Measurements from ENCODE around the gene MATN4.

The MATN4 gene

DNA sequence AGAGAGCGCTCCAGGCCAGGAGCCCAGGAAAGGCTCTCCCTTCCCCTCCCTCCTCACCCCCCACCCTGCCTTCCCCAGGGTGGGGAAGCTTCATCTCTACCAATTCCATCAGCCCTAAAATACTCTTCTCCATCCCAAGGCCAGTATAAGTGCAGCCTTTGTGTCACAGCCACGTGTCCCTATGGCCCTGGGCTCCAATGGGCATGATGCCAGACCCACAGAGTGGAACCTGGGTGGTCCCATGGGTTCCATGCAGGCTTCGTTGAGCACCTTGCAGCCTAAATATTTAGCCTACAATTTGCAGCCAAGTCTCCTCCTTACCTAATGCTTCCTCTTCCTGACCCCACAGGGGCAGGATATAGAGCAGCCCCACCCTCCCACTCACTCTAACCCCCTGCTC is 976 bp upstream of the MATN4 start:
- H3K4me2 ChIP-seq (ENCODE audit: low read length) = no peak overlapping the region
- no peaks in the 10 kb centered on the region for H3K9me3 ChIP-seq (ENCODE audit: control insufficient read depth, insufficient read depth, low read length)
- no peaks in the 10 kb centered on the region for H3K36me3 ChIP-seq (ENCODE audit: control insufficient read depth, low read length)
- no peaks in the 10 kb centered on the region for H3K9me2 ChIP-seq (replicated peaks; ENCODE audit: control insufficient read depth, low read length)
- no peak overlapping the region for H3K27ac ChIP-seq (ENCODE audit: low read depth, low read length)
- H3K4me3 ChIP-seq (ENCODE audit: low read length) = no peak overlapping the region
- no peak for TF ChIP-seq EZH2phosphoT487 (IDR thresholded peaks at IDR 0.05; ENCODE audit: borderline replicate concordance, low read length)
- TF ChIP-seq, protein P1, sequence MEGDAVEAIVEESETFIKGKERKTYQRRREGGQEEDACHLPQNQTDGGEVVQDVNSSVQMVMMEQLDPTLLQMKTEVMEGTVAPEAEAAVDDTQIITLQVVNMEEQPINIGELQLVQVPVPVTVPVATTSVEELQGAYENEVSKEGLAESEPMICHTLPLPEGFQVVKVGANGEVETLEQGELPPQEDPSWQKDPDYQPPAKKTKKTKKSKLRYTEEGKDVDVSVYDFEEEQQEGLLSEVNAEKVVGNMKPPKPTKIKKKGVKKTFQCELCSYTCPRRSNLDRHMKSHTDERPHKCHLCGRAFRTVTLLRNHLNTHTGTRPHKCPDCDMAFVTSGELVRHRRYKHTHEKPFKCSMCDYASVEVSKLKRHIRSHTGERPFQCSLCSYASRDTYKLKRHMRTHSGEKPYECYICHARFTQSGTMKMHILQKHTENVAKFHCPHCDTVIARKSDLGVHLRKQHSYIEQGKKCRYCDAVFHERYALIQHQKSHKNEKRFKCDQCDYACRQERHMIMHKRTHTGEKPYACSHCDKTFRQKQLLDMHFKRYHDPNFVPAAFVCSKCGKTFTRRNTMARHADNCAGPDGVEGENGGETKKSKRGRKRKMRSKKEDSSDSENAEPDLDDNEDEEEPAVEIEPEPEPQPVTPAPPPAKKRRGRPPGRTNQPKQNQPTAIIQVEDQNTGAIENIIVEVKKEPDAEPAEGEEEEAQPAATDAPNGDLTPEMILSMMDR (IDR thresholded peaks at IDR 0.05; ENCODE audit: low read depth, low read length, poor library complexity, severe bottlenecking) = no peak
- no peaks in the 10 kb centered on the region for H3K79me2 ChIP-seq (ENCODE audit: control insufficient read depth, low read length)
- H3K27me3 ChIP-seq (ENCODE audit: control insufficient read depth, low read length) = peaks cover 15% of the 10 kb centered on the region
- no peaks in the 10 kb centered on the region for H3K4me1 ChIP-seq (ENCODE audit: control insufficient read depth, low read length)
- H4K20me1 ChIP-seq (ENCODE audit: control insufficient read depth, insufficient read depth, low read depth, low read length) = no peaks in the 10 kb centered on the region
- no peaks in the 10 kb centered on the region for H3F3A ChIP-seq (ENCODE audit: control insufficient read depth, insufficient read depth)

DNA sequence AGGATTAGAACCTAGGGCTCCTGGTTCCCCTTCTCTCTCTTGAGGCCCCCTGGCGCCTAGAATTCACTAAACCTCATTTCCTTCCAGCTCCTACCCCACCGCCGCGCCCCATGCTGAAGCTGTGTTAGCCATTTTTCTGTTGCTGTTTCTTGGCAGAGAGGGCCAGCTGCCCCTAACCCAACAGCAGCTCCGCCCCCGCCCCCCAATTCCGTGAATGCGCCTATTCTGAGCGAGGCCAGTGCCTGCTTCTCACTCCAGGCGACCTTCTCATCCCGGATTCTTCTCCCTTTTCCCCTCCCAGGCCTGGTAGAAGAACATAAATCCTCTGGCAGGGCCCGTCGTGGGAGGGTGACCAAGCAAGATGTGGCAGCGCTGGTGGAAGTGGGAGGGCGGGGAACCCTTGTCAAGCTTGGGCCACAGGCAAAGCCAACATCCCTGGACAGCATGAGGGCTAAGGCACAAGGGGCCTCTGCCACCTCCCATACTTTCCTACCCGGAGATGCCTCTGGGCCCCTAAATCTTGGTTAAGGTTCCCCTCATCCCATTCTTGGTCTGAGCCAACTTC is 941 bp downstream of the MATN4 start:
- Histone ChIP-seq H3F3A (ENCODE audit: control insufficient read depth, insufficient read depth) (no peaks in the 10 kb centered on the region), H3K79me2 (ENCODE audit: control insufficient read depth, low read length) (no peaks in the 10 kb centered on the region), H3K9me2 (replicated peaks; ENCODE audit: control insufficient read depth, low read length) (no peaks in the 10 kb centered on the region), H4K20me1 (ENCODE audit: control insufficient read depth, insufficient read depth, low read depth, low read length) (no peaks in the 10 kb centered on the region), H3K36me3 (ENCODE audit: control insufficient read depth, low read length) (no peaks in the 10 kb centered on the region), H3K27ac (ENCODE audit: low read depth, low read length) (no peak overlapping the region), H3K27me3 (ENCODE audit: control insufficient read depth, low read length) (peaks cover 13% of the 10 kb centered on the region), H3K4me3 (ENCODE audit: low read length) (no peak overlapping the region), H3K4me2 (ENCODE audit: low read length) (no peak overlapping the region), H3K4me1 (ENCODE audit: control insufficient read depth, low read length) (no peaks in the 10 kb centered on the region), H3K9me3 (ENCODE audit: control insufficient read depth, insufficient read depth, low read length) (no peaks in the 10 kb centered on the region)
- TF ChIP-seq EZH2phosphoT487 (IDR thresholded peaks at IDR 0.05; ENCODE audit: borderline replicate concordance, low read length) = no peak
- TF ChIP-seq, protein P1 (IDR thresholded peaks at IDR 0.05; ENCODE audit: low read depth, low read length, poor library complexity, severe bottlenecking) = no peak

DNA sequence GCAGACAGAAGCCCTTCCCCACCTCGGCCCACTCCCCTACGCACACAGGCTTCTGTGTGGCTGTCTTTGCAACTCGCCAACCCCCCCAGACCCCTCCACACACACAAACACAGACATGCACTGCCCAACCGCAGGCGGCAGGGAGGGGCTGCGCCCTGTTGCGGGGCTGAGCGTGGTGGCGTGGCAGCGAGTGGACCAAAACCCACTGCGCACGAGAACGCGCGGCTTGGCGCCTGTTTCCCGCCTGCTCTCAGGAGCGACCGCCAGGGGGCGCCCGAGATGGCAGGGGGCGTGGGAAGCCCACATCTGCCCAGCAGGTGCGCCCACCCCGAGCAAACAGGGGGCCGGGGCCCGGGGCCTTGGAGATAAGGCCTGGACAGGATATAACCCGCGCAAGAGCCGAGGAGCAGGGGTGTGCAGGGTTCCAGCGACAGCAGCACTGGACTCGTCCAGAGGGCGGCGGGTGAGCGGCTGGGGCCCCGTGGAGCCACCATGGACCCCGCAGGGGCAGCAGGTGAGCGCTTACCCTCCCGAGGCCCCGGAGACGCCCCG is 1.6 kb downstream of the MATN4 start, which contains the start of gene RBPJL:
Gene RBPJL (plus strand): TSS at position 410 of the 552 bp plus-strand sequence. CDS start 83 bp downstream, at position 493.
- Histone ChIP-seq H3K27me3 (ENCODE audit: control insufficient read depth, low read length) (peaks cover 8% of the 10 kb centered on the region), H4K20me1 (ENCODE audit: control insufficient read depth, insufficient read depth, low read depth, low read length) (no peaks in the 10 kb centered on the region), H3K4me1 (ENCODE audit: control insufficient read depth, low read length) (no peaks in the 10 kb centered on the region), H3K4me3 (ENCODE audit: low read length) (no peak within 1 kb of the TSS), H3K36me3 (ENCODE audit: control insufficient read depth, low read length) (no peaks in the 10 kb centered on the region), H3K9me2 (replicated peaks; ENCODE audit: control insufficient read depth, low read length) (no peaks in the 10 kb centered on the region), H3F3A (ENCODE audit: control insufficient read depth, insufficient read depth) (no peaks in the 10 kb centered on the region), H3K79me2 (ENCODE audit: control insufficient read depth, low read length) (no peaks in the 10 kb centered on the region), H3K4me2 (ENCODE audit: low read length) (no peak within 1 kb of the TSS), H3K27ac (ENCODE audit: low read depth, low read length) (no peak within 1 kb of the TSS), H3K9me3 (ENCODE audit: control insufficient read depth, insufficient read depth, low read length) (no peaks in the 10 kb centered on the region)
- TF ChIP-seq, protein P1 (IDR thresholded peaks at IDR 0.05; ENCODE audit: low read depth, low read length, poor library complexity, severe bottlenecking) = peak; percentile 94
- TF ChIP-seq EZH2phosphoT487 (IDR thresholded peaks at IDR 0.05; ENCODE audit: borderline replicate concordance, low read length) = no peak
